ENCODE measurements around the gene PLCB2. TPM values are rescaled to one million over a fixed set of nuclear protein-coding genes. Genes with fewer than 3 reads are reported as not detected.

Gene PLCB2
- polyA plus RNA-seq, 1 of the 3 experiments (the other 2 are of a cell fraction) = 0.15 TPM

- Histone ChIP-seq H3K9ac (no peak overlapping the region), H4K20me1 (ENCODE audit: insufficient read depth) (no peaks in the 10 kb centered on the region), H3K27ac (ENCODE audit: low read depth in 2 of 2, low read length in 1 of 2) (no peak overlapping the region), H2AFZ (ENCODE audit: low read depth) (no peak overlapping the region), H3K27me3 (ENCODE audit: insufficient read depth) (0 out of 2 replicates have a peak, but pooled peaks cover 5% of the 10 kb centered on the region), H3F3A (replicated peaks; ENCODE audit: insufficient read depth) (peaks cover 9% of the 10 kb centered on the region), H3K4me2 (no peak overlapping the region), H3K36me3 (replicated peaks in 1 of 2; ENCODE audit: control insufficient read depth in 1 of 2, insufficient read depth in 2 of 2, low read length in 1 of 2) (no peaks in the 10 kb centered on the region), H3K4me3 (ENCODE audit: low read depth in 2 of 2, low read length in 1 of 2) (no peak overlapping the region), H3K9me3 (no peaks in the 10 kb centered on the region), H3K4me1 (ENCODE audit: control insufficient read depth in 1 of 2, insufficient read depth in 2 of 2, low read depth in 1 of 2, low read length in 1 of 2) (peaks cover 0 to 2% of the 10 kb centered on the region in 2 experiments; a peak in 1 of 4 replicates), H3K9me2 (no peaks in the 10 kb centered on the region), H3K79me2 (ENCODE audit: insufficient read depth) (no peaks in the 10 kb centered on the region)
- WGBS (ENCODE audit: low lambda C conversion rate) = 94% methylated on average over 6 of the region's 7 CpGs
- ChIA-PET CTCF (interaction anchor here (1.1 to 34.5 kb wide), 4 partner anchors 10 to 51 kb away, joined by 3 to 868 read pairs (median 362); no protein-coding TSS in a partner anchor), POLR2A (no interaction called here)
- no peak for DNase-seq
- no peak for TF ChIP-seq JUND (IDR thresholded peaks at IDR 0.05)
- no peak for TF ChIP-seq MAX (IDR thresholded peaks at IDR 0.05; ENCODE audit: low read depth)
- TF ChIP-seq PBX3 (IDR thresholded peaks at IDR 0.05) = no peak
- TF ChIP-seq USF1 (IDR thresholded peaks at IDR 0.05; ENCODE audit: borderline replicate concordance, low read depth) = no peak
- TF ChIP-seq TCF12 (IDR thresholded peaks at IDR 0.05) = no peak
- TF ChIP-seq RXRA (IDR thresholded peaks at IDR 0.05; ENCODE audit: borderline replicate concordance, low read depth) = no peak
These were observed 48.7 kb downstream of the PLCB2 start for GRCh38 chr15:40259021-40259420.

- no peak overlapping the region for H3K4me2 ChIP-seq
- DNase-seq = no peak
- no peaks in the 10 kb centered on the region for H3K9me3 ChIP-seq
- H3K4me1 ChIP-seq (ENCODE audit: control insufficient read depth in 1 of 2, insufficient read depth in 2 of 2, low read depth in 1 of 2, low read length in 1 of 2) = peaks cover 0 to 2% of the 10 kb centered on the region in 2 experiments; a peak in 1 of 4 replicates
- peaks cover 9% of the 10 kb centered on the region for H3F3A ChIP-seq (replicated peaks; ENCODE audit: insufficient read depth)
- peaks cover 10% of the 10 kb centered on the region; the same call in 1 of the 2 replicates for H3K27me3 ChIP-seq (ENCODE audit: insufficient read depth)
- ChIA-PET POLR2A (no interaction called here), CTCF (interaction anchor here (1.1 to 34.5 kb wide), 5 partner anchors 9 to 79 kb away, joined by 3 to 868 read pairs (median 7); no protein-coding TSS in a partner anchor)
- no peaks in the 10 kb centered on the region for H3K9me2 ChIP-seq
- H2AFZ ChIP-seq (ENCODE audit: low read depth) = no peak overlapping the region
- WGBS (ENCODE audit: low lambda C conversion rate) = 100% methylated on average over 3 of the region's 8 CpGs
- H4K20me1 ChIP-seq (ENCODE audit: insufficient read depth) = no peaks in the 10 kb centered on the region
- no peak overlapping the region for H3K4me3 ChIP-seq (ENCODE audit: low read depth in 2 of 2, low read length in 1 of 2)
- no peaks in the 10 kb centered on the region for H3K79me2 ChIP-seq (ENCODE audit: insufficient read depth)
- H3K27ac ChIP-seq (ENCODE audit: low read depth in 2 of 2, low read length in 1 of 2) = no peak overlapping the region
- TF ChIP-seq YY1 (IDR thresholded peaks at IDR 0.05; ENCODE audit: low read depth) = no peak
- no peak for TF ChIP-seq ELF1 (IDR thresholded peaks at IDR 0.05)
- TF ChIP-seq EZH2phosphoT487 (IDR thresholded peaks at IDR 0.05; ENCODE audit: borderline replicate concordance, low read depth) = no peak
- no peak for TF ChIP-seq TCF12 (IDR thresholded peaks at IDR 0.05)
- TF ChIP-seq RXRA (IDR thresholded peaks at IDR 0.05; ENCODE audit: borderline replicate concordance, low read depth) = no peak
- no peak for TF ChIP-seq FOSL2 (IDR thresholded peaks at IDR 0.05; ENCODE audit: borderline replicate concordance, low read depth)
- no peak for TF ChIP-seq USF2 (IDR thresholded peaks at IDR 0.05; ENCODE audit: borderline replicate concordance, low read depth, low read length)
- TF ChIP-seq EP300 (IDR thresholded peaks at IDR 0.05; ENCODE audit: borderline replicate concordance in 1 of 2, low read depth in 1 of 2, low read length in 1 of 2) = no peak
- no peak for TF ChIP-seq SMC3 (IDR thresholded peaks at IDR 0.05; ENCODE audit: low read depth, low read length)
- TF ChIP-seq MXI1 (IDR thresholded peaks at IDR 0.05; ENCODE audit: low read depth, low read length) = no peak
- no peak overlapping the region for H3K9ac ChIP-seq
- no peaks in the 10 kb centered on the region for H3K36me3 ChIP-seq (replicated peaks in 1 of 2; ENCODE audit: control insufficient read depth in 1 of 2, insufficient read depth in 2 of 2, low read length in 1 of 2)
These were observed 49.2 kb downstream of the PLCB2 start for GRCh38 chr15:40258544-40258943.

Data from SK-N-SH (cell line).